Body of pancreas (tissue), 4 donors: Measurements from ENCODE around the gene ENTHD1. TPM values are rescaled to one million over a fixed set of nuclear protein-coding genes. Genes with fewer than 3 reads are reported as not detected.

Experiments used
- ATAC-seq: fragments of 150-250 bp; one replicate; pipeline ENCODE4 v1.9.1; 2016
- DNase-seq, 4 donors: peaks; one replicate each; pipeline ENCODE4 v3.0.0-alpha.2; 2019
- H3K27ac ChIP-seq, 4 donors: fragments of 200-600 bp; sonication (generic); 1 replicate in 3 of 4; 2 replicates in 1 of 4; pipeline versions ENCODE4 v1.5.1 to v1.6.1; 2016 to 2019; ENCODE audit warnings: mild to moderate bottlenecking in 1 of 4, mixed read lengths in 1 of 4, moderate library complexity in 1 of 4
- H3K27me3 ChIP-seq, 2 donors: fragments of 200-600 bp; sonication (generic); one replicate each; pipeline ENCODE4 v1.6.0; 2016; ENCODE audit warnings: mild to moderate bottlenecking in 1 of 2
- H3K36me3 ChIP-seq, 2 donors: fragments of 200-600 bp; sonication (generic); replicated peaks in 1 of 2; 2 replicates each; pipeline ENCODE4 v1.5.1; 2016; ENCODE audit warnings: low read depth in 2 of 2; ENCODE audit not compliant: insufficient read depth in 1 of 2
- H3K4me1 ChIP-seq: fragments of 200-600 bp; sonication (generic); one replicate; pipeline ENCODE4 v1.6.0; 2016
- H3K4me3 ChIP-seq, 2 donors: fragments of 200-600 bp; sonication (generic); 1 replicate in 1 of 2; 2 replicates in 1 of 2; pipeline ENCODE4 v1.5.1; 2016 to 2019
- H3K9me3 ChIP-seq, 3 donors: fragments of 200-600 bp; sonication (generic); 1 replicate in 2 of 3; 2 replicates in 1 of 3; pipeline ENCODE4 v1.5.1; 2016
- POLR2A ChIP-seq, 3 donors: fragments of 450-650 bp; IDR thresholded peaks; one replicate each; pipeline ENCODE4 v1.6.1; 2016; ENCODE audit warnings: antibody characterized with exemption in 3 of 3, mild to moderate bottlenecking in 2 of 3
- WGBS, 2 donors: methylation state at CpG; one replicate each; pipeline ENCODE4 v1.1.5; 2017; 5-methylcytosine and 5-hydroxymethylcytosine counted together
- intact Hi-C: fragments of 100-400 bp; cut with DNase I; formaldehyde crosslinking; loops from one replicate; pipeline ENCODE4 v1.15.1; 2023
- total RNA-seq, 2 donors: library from RNA; depleted of rRNA; stranded (reverse); fragments of >200 nt; gene quantifications; one replicate each; pipeline ENCODE4 v1.1.0, GENCODE V29; 2016
- TF ChIP-seq, protein P1 (sequence below), 7 experiments: fragments of 450-650 bp in 4 of 7; fragments of 200-600 bp in 3 of 7; sonication (generic) in 3 of 7; IDR thresholded peaks; one replicate each; pipeline ENCODE4 v1.5.1; 2016 to 2019; ENCODE audit warnings: antibody characterized with exemption in 7 of 7

The ENTHD1 gene
- total RNA-seq, 2 donors from 2014 or later = not detected

DNA sequence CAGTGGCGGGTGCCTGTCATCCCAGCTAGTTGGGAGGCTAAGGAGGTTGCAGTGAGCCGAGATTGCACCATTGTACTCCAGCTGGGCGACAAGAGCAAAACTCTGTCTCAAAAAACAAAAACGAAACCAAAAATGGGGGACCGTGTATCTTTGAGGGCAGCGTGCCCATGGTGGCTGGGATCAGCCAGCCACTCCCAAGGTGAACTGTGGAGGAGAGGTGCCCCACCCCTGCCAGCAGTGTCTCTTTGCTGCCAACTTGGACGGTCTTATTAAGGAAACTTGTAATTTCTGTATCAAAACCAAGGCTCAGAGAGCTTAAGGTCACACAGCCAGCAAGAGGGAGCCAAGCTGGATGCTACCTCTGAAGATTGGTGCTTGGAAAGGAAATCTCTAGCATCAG is 175.4 kb downstream of the ENTHD1 start:
- H3K4me1 ChIP-seq = no peaks in the 10 kb centered on the region
- no peak overlapping the region for H3K27ac ChIP-seq
- 80 to 84% methylated on average over 7 of the region's 7 CpGs for WGBS, 2 donors
- H3K4me3 ChIP-seq = no peak overlapping the region
- H3K36me3 ChIP-seq = no peaks in the 10 kb centered on the region
- no peaks in the 10 kb centered on the region for H3K9me3 ChIP-seq
- no peaks in the 10 kb centered on the region for H3K27me3 ChIP-seq
- ATAC-seq (no peak), DNase-seq (no peak)
- TF ChIP-seq, protein P1, sequence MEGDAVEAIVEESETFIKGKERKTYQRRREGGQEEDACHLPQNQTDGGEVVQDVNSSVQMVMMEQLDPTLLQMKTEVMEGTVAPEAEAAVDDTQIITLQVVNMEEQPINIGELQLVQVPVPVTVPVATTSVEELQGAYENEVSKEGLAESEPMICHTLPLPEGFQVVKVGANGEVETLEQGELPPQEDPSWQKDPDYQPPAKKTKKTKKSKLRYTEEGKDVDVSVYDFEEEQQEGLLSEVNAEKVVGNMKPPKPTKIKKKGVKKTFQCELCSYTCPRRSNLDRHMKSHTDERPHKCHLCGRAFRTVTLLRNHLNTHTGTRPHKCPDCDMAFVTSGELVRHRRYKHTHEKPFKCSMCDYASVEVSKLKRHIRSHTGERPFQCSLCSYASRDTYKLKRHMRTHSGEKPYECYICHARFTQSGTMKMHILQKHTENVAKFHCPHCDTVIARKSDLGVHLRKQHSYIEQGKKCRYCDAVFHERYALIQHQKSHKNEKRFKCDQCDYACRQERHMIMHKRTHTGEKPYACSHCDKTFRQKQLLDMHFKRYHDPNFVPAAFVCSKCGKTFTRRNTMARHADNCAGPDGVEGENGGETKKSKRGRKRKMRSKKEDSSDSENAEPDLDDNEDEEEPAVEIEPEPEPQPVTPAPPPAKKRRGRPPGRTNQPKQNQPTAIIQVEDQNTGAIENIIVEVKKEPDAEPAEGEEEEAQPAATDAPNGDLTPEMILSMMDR (IDR thresholded peaks at IDR 0.05) = no peak
- TF ChIP-seq POLR2A (IDR thresholded peaks at IDR 0.05) = no peak
- intact Hi-C loops = no loop called here

DNA sequence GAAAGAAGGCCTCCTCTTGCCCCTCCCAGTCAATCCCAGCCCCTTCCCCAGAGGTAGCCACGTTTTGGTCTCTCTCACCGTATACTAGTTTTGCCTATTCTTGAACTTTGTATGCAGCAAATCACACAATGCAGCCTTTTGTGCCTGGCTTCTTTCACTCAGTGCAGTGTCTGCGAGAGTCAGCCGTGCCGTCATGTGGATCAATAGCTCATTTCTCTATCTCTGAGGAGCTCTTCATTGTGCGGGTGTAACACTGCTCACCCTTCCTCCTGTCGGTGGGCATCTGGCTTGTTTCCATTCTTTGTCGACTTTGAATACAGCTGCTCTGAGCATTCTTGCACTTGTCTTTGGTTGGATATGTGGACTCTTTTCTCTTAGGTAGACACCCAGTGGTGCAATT is 176.5 kb downstream of the ENTHD1 start:
- H3K4me3 ChIP-seq = no peak overlapping the region
- intact Hi-C loops = no loop called here
- no peaks in the 10 kb centered on the region for H3K9me3 ChIP-seq
- no peak for ATAC-seq
- no peaks in the 10 kb centered on the region for H3K36me3 ChIP-seq
- H3K27ac ChIP-seq = no peak overlapping the region
- TF ChIP-seq, protein P1 (IDR thresholded peaks at IDR 0.05) = no peak
- no peak for TF ChIP-seq POLR2A (IDR thresholded peaks at IDR 0.05)
- H3K4me1 ChIP-seq = no peaks in the 10 kb centered on the region
- no peak for DNase-seq
- H3K27me3 ChIP-seq = no peaks in the 10 kb centered on the region
- 38 to 42% methylated on average over 8 of the region's 8 CpGs for WGBS, 2 donors

DNA sequence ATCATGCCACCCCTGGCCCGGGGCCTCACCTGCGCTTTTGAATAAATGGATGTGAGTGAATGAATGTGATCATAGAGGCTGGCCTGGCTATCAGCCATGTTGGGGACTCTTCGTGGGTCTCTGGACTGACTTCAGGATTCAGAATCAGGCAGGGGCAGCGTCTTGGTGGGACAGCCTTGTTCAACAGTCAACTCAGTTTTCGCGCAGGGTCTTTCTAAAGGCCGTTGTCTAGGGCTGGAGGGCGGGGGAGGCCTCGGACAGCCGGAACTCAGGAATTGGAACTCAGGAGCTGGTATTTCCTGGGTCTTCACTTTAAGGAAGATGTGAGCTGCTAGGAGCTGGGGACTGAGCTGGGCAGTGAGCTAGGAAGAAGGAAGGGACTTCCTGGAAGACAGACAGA is 177.0 kb downstream of the ENTHD1 start:
- intact Hi-C loops = no loop called here
- H3K4me1 ChIP-seq = no peaks in the 10 kb centered on the region
- DNase-seq (no peak), ATAC-seq (no peak)
- WGBS, 2 donors = 73 to 80% methylated on average over 10 of the region's 10 CpGs
- no peak overlapping the region for H3K27ac ChIP-seq
- TF ChIP-seq, protein P1 (IDR thresholded peaks at IDR 0.05) = no peak
- no peak for TF ChIP-seq POLR2A (IDR thresholded peaks at IDR 0.05)
- H3K36me3 ChIP-seq = no peaks in the 10 kb centered on the region
- H3K9me3 ChIP-seq = no peaks in the 10 kb centered on the region
- no peaks in the 10 kb centered on the region for H3K27me3 ChIP-seq
- H3K4me3 ChIP-seq = no peak overlapping the region

DNA sequence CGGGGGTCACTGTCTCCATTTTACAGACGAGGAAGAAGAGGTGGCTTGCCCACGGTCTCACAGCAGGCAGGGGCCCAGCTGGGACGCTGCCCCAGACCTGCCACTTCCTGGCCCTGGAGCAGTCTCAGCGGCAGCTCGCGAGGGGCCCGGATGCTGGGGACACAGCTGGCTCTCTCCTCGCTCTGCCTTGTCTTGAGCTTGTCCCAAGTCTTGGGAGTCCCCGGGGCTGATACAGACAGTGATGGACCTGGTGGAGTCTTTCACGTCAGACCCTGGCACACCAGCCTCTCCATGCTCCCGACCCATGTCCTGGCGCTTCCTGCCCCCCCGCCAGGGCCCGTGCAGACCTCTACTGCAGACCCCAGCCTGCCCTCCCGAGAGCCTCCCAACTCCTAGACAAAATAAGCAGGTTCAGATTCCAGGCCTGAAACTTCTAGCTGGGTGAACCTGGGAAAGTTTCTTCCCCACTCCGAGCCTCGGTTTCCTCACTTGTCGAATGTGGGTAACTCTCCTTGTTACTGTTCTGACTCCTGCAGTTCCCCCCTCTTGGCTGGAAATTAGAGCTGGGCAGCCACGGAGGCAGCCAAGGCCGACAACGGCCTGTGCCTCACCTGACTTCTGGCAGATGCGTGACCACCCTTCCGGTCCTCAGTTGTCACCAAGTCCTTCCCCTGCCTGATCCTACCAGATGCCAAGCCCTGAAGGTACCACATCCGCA is 177.6 kb downstream of the ENTHD1 start:
- H3K4me3 ChIP-seq = no peak overlapping the region
- TF ChIP-seq, protein P1 (IDR thresholded peaks at IDR 0.05) = no peak
- TF ChIP-seq POLR2A (IDR thresholded peaks at IDR 0.05) = no peak
- no peak overlapping the region for H3K27ac ChIP-seq
- H3K4me1 ChIP-seq = peaks cover under 1% of the 10 kb centered on the region
- H3K9me3 ChIP-seq = no peaks in the 10 kb centered on the region
- 69 to 78% methylated on average over 18 to 25 of the region's 25 CpGs for WGBS, 2 donors
- no peak for ATAC-seq
- H3K36me3 ChIP-seq = no peaks in the 10 kb centered on the region
- no peak for DNase-seq
- intact Hi-C loops = no loop called here
- no peaks in the 10 kb centered on the region for H3K27me3 ChIP-seq

DNA sequence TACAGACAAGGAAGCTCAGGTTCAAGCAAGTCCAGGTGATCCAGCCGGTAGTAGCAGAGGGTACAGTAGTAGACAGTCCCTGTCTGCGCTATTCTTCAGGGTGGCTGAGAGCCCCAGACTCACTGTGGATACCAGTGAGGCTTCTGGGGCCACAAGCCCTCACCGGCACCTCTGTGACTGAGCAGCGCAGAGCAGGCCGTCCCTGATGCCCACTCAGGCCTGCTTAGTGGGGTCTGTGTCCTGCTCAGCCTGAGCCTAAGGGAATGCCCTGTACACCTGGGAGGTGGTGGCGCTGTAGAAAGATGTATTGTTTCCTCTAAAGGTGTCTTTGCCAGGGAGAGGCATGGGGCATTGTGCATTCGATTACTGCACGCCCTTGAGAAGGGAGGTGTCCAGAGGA is 179.2 kb downstream of the ENTHD1 start:
- WGBS, 2 donors = 80% methylated on average over 3 to 8 of the region's 8 CpGs
- no peaks in the 10 kb centered on the region for H3K27me3 ChIP-seq
- H3K4me3 ChIP-seq = no peak overlapping the region
- DNase-seq (no peak), ATAC-seq (no peak)
- intact Hi-C loops = no loop called here
- TF ChIP-seq, protein P1 (IDR thresholded peaks at IDR 0.05) = no peak
- no peak for TF ChIP-seq POLR2A (IDR thresholded peaks at IDR 0.05)
- no peak overlapping the region for H3K27ac ChIP-seq
- peaks cover 10% of the 10 kb centered on the region for H3K4me1 ChIP-seq
- H3K36me3 ChIP-seq = no peaks in the 10 kb centered on the region
- no peaks in the 10 kb centered on the region for H3K9me3 ChIP-seq
